Measurements from ENCODE around the gene SNX33.
"Not testable (repeated sequence)": the region's sequence is repeated elsewhere in the genome, so short reads cannot be mapped to it uniquely, and the experiment has no call there.

The SNX33 gene

DNA sequence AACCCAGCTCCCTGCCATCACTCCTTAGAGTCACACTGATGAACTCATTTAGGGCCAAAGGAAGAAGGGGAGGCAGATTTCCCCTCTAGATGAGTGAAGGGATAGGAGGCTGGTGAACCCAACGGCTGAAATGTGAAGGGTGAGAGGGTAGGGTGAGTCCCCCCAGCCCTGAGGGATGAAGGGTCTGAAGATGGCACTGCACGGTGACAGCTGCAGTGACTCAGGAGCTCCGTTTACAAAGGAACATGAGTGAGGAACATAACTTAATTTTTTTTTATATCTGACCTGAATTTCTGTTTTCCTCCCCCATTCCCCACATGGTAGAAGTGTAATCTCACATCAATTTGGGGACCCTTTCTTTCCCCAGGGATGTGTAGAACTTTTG is 14.0 kb downstream of the SNX33 start:
- no peak for DNase-seq (ENCODE audit: low read depth)

DNA sequence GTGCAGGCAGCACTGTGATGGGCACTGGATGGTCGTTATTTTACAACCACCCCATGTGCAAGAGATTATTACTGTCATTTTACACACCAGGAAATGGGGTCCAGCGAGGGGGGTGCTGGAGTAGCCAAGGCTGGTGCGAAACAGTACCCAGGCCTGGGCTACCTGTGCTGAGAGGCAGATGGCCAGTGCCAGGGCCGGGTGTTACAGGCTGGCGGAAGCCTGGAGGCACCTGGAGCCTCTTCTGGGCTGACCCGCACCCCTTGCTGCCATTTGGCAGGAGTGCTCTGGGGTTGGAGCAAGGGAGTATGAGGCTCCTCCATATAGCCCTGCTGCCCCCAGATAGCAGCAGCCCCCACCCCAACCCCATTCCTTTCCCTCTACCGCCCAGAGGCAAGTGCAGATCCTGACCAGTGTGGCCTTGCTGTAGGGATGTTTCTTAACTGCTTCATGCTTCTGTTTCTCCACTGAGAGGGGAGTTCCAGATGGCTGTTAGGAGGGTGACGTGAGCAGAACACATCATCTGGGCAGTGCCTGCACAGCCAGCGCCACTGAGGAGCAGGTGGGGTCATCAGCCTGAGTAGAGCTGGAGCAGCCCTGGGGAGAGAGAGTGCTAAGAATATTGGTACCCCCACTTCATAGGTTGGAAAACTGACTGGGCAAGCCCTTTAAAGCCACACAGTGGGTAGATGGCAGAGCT is 15.3 kb downstream of the SNX33 start:
- DNase-seq (ENCODE audit: low read depth), result no peak

DNA sequence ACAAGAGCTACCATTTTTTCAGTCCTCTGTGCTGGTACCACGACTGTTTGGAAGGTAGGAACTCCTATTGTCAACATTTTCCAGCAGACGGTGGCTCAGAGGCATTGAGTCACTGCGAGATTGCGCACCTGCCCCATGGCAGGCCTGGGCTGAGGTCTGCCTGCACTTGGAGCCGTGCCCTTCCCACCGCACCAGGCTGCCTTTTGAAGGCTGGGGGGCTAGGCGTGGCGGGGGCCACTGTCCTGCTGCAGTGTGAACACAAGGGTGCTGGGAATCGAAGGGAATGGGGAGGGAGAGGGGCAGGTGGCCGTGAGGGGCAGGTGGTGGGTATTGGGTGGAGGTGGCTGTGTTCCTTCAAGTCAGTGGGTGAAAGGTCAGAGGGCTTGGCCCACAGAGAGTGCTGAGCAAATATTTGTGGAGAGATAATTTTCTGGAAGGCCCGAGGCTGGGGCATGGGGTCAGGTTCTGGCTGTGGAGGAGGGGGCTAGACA is 16.3 kb downstream of the SNX33 start:
- DNase-seq (ENCODE audit: low read depth), result no peak

DNA sequence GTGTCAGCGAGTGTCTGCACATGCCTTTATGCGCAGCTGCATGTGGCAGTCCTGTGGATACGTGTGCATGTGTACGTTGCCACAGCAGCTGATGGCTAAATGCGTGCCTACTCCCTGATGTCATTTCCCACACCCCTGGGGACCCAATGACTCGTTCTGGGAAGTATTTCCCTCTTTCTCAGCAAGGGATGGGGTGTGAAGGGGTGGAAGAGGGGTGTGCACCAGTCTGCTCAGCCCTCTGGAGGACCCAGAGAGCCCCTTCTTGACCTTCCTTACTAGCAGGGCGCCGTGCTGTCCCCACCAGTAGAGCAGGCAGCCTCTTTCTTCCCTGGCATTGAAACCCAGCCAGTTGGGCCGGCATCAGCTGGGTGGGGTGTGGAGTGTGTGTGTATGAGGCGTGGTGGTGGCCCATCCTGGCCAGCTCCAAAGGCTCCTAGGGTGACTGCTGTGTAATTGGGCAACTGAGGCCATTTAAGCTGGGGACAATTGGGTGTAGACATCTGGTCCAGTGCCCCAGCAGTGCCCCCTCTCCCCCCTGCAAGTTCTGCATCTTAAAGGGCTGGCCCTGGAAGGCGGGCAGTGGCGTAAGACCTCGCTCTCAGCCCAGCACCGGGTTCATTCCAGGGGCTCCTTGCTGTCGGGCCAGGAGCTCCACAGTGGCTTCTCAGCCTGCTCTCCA is 19.2 kb downstream of the SNX33 start:
- peak; percentile 99 for DNase-seq (ENCODE audit: low read depth)

DNA sequence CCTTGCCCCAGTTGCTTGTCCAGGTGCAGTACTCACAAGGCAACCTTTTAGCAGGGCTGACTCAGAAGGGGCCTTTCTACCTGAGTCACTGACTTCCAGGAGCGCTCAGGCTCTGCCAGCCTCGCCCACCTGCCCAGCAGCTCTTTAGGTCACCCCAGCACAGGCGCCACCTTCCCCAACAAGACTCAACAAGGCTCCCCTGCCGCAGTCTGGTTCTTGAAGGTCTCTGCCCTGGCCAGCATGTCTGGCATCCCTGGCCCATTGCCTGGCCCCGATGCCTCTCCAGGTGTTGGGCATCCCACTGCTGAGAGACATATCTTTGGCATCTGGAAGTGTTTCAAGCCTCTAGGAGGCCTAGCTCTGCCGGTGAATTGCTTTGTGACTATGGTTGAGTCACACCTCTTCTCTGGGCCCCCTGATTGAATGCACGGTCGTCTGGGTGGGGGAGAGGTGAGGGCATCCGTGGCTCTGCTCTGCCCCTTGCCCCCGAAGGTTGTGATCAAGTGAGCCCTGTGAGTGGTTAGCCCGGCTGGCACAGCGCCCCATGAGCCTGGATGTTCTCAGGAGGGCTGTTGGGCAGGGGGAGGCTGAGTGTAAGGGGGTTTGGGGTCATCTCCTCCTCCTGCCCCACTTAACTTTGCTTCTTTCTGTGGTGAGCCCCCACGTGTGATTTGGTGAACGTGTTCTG is 21.6 kb downstream of the SNX33 start:
- DNase-seq (ENCODE audit: low read depth), result no peak

DNA sequence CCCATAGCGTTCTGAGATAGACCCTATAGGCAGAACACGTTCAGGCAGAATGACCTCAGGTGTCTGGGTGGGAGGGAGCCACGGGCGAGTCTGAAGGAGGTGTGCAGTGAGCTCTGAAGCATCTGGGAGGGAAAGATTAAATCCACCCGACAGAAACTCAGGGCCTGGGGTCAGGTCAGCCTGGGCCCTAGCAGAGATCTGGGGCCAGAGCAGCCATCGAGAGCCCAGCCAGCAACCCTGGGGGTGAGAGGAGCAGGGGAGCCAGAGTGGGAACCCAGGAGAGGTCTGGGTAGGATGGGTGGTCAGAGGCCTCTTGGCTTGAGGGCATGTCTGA is 22.1 kb downstream of the SNX33 start:
- no peak for DNase-seq (ENCODE audit: low read depth)

DNA sequence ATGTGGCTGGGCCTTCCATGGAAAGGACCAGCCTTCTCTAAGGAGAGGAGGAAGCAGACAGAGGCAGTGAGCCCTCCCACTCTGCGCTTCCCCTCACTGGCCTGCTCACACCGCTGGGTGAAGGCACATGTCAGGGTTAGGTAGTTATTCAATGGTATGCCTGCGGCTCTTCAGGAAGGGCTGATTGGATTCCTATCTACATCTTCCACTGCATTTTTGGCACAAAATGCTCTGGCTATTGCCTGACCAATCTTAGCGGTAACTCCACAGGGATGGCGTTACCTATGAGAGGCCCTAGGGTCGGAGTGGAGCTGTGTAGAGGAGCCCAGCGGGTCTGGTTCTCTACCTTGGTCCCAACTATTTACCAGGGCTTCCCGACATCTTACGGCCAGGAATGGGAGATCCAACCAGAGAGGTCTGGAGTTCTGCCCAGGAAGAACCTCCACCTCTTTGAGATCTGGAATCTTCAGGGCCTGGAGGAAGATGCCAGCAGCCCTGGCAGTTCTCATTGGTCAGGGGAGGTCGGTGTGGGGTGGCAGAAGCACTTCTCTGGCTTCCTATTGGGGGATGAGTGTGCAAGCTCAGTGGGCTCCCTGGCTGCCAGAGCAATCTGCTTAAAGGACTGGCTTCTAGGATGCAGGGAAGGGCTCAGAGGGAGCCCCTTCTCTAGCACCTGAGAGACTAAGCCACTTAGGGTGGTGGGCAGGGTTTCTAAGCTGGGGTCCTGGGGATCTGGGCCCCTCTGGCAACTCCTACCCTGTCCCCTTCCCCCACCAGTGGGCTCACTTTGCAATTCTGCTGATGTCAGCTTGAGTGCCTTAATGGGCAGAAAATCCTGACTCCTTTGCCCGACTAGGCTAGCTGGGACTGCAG is 24.3 kb downstream of the SNX33 start:
- no peak for DNase-seq (ENCODE audit: low read depth)

DNA sequence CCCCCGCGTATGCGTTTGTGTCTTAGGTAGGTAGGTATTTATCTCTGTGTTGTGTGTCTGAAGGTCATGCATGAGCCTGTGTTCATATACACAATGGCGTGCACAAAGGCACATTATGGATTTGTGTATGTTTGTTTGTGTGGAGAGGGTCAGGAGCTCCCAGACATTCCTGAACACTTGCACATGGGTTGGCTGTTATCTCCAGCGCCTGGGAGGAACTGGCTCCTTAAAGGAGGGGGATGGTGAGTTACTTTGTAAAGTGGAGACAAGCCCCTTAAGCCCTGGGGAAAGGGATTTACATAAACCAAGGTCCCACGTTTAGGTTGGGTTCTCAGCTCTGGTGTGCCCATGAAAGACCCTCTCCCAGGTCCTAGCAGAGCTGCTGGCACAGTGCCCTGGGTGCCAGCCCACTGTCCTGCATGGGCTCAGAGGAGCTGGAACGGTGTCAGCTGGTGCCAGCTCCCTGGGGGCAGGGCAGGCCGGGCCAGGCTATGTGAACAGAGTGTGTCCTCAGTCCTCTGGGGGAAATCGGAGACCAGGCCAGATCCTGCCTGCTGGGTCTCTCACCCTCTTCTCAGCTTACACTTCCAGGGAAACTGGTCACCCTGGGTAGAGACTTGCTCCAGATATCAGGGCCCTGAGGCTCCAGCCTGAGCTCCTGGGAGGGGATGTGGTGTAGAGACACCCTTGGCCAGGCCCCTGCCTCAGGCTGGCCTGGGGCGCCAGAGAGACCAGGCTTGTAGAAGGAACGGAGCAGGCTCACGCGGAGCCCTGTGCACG is 25.1 kb downstream of the SNX33 start:
- no peak for DNase-seq (ENCODE audit: low read depth)

DNA sequence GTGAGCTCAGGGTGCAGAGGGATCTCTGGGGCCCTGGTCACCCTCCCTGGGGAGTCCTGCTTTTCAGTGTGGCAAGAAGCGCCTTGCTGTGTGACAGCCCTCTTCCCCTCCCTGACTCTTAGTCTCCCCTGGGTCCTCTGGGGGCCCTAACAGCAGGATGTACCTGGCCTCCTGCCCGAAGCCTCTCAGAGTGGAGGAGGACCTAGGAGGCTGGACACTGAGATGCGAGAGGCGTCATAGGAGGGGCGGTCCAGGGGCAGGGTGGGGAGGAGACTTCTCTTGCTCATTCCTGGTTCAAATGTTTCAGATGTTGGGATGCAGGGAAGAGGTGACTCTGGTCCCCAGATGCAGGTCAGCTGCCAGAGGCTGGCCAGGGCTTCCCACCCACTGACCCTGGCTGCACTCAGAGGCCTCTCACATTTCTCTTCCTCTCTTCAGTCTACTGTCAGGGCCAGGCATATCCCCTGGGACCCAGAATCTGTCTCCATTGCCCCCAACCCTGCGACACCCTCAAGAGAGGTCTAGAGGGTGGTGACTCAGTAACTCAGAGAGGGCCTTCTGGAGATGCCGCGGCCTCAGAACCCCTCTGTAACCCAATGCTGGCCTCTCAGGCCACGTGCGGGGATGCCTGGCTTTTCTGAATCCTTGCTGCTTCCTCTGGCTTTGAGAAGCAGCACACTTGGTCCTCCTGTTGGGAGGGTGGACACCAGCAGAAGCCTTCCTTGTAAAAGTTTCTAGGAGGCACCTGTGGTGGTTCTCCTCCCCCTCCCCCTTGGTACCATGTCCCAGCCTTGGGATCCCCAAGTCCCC is 25.9 kb downstream of the SNX33 start:
- DNase-seq (ENCODE audit: low read depth), result peak; percentile 77

DNA sequence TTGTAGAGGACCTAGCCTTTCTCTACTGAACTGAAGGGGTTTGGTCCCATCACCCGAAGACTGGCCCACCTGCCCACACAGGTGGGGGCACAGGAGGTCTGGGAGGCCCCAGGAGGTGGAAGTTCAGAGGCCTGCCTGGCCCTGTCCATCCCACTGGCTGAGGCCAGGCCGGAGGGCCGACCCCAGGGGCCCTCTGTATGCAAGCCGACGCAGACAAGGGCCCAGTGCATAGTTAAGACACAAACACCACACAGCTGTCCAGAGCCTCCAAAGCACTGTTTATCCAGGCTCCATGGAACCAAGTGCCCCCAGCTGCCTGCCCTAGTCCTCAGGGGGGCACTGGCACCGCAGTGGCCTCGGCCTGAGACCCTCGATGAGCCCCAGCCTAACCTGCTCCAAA is 26.7 kb downstream of the SNX33 start:
- DNase-seq (ENCODE audit: low read depth), result no peak

DNA sequence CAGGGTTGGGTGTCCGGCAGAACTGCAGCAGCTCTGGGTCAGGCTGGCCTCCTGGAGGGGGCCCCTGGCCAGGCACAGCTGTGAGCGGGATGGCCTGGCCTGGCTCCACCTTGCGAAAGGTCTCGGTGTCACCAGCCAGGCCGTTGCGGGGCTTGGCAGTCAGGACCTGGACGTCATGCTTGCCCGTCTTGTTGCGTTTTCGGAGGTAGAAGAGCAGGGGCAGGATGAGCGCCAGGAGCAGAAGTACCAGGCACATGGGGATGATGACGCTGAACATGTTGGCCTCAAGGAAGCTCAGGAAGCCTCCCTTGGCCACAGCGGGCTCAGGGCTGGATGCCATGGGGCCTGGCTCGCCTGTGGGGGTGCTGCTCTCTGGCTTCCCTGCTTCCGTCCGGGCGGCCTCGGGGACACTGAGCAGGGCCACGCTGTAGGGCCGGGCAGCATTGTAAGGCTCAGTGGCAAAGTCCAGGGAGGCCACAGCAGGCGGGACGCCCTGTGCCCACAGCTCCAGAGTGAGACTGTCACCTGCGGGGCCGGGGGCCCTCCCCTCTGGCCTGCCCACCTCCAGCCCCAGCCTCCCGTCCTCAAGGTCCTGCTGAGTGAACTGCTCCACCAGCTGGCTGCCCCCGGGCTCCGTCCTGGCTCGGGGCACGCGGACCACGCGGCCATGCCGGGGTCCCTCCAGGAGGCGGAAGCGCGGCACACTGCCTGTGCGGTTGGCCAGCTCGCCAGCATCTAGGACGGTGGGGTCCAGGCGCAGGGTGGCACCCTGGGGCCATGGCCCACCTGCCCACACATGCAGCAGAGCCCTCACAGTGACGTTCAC is 28.1 kb downstream of the SNX33 start:
- DNase-seq (ENCODE audit: low read depth), result no peak

DNA sequence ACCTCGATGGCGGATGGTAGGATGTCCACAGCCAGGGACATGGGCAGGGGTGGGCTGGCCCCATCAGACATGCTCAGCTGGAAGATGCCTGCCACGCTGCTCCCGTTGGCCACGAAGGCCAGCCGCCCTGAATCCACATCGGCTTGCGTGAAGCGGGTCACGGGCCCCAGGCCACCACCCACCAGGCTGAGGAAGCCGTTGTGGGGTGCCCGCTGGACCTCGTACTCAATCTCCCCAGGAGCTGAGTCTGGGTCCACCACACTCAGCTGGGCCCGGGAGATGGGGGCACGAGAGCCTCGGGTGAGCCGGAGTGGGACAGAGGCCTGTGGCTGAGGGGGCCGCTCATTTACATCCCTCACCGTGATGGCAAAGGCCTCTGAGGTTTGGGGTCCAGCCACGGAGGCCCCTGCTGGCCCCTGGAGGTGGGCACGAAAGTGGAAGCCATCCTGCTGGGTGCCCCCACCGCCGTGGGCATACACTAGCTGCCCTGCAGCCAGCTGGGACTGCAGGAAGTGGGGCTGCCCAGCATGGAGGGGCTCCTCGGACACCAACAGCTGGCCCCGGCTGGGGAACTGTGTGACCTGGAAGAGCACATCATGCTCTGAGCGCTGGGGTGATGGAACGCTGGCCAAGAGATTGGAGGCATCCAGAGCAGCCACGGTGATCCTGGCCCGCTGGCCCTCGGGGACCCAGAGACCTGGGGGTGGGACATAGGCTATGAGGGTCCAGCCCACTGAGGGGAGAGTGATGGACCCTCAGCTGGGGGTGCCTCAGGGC is 29.2 kb downstream of the SNX33 start:
- no peak for DNase-seq (ENCODE audit: low read depth)

DNA sequence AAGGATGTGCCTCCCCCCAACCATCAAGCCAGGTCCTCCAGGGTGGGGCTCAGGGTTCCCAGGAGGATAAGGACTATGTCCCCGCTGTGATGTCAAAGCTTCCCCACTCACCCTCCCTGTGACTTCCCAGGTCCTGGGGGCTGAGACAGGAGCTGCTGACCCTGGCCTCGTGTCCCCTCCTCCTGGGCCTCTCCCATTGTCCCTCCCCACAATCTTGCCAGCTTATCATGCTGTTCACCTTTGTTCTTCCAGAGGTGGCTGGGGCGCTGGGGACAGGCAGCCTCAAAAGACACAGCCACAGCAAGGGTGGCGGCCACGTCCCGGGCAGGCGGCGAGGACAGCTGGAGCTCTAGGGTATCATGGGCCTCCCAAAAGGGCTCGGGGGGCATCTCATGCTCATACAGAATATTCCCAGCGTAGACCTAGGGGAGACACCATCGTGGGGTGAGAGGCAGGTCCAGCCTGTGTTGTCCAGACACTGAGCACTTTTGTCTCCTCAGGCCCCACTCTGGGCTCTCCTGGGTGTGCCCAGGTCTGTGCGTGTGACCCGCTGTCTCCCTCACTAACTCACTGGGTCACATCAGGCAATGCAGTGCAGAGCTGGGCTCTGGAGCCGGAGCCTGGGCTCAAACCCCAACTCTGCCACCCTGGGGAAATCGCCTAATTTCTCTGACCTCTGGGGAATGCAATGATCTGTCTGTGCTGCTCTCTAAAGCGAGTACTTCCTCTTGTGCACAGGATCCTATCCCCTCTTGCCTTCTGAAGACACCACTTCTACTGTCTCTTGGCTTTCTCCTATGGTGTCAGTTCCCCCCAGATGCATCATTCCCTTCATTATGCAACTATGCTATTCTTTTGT is 30.0 kb downstream of the SNX33 start:
- no peak for DNase-seq (ENCODE audit: low read depth)

DNA sequence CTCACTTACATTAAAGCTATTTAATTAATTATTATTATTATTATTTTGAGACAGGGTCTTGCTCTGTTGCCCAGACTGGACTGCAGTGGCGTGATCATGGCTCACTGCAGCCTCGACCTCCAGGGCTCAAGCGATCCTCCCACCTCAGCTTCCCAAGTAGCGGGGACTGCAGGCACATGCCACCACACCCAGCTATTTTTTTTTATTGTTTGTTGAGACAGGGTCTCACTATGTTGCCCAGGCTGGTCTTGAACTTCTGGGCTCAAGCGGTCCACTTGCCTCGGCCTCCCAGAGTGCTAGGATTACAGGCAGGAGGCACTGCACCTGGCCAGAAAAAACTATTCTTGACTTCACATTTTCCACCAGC is 30.6 kb downstream of the SNX33 start:
- not testable (repeated sequence) for DNase-seq (ENCODE audit: low read depth)

DNA sequence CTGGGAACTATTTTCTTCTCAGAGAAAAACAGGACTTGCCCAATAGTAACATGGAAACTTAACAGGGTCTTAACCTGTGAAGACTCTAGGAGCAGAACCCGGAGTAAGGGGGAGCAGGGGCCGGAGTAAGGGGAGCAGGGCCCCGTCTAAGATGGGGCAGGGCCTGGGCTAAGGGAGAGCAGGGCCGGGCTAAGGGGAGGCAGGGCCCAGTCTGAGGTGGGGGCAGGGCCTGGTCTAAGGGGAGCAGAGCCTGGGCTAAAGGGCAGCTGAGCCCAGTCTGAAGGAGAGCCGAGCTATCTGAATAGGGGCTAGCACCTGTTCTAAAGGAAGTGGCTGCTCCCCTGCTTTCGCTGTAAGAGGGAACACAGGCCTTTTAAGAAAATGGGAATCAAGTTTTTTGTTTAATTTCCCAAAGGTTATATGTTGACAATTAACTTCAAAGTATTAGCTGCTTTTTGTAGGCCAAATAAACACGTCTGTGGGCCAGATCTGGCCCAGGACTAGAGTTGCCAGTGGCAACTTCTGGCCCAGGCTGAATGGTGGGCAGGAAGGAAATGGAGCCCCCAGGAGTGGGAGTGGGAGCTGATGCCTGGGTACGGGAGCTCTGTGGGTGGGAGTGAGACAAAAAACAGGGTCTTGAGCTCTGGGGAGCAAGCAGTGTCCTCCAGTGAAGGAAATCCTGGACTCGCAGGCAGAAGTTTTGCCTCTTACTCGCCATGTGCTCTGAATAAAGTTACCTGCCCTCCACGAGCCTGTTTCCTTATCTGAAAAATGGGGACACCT is 32.5 kb downstream of the SNX33 start:
- DNase-seq (ENCODE audit: low read depth), result no peak

DNA sequence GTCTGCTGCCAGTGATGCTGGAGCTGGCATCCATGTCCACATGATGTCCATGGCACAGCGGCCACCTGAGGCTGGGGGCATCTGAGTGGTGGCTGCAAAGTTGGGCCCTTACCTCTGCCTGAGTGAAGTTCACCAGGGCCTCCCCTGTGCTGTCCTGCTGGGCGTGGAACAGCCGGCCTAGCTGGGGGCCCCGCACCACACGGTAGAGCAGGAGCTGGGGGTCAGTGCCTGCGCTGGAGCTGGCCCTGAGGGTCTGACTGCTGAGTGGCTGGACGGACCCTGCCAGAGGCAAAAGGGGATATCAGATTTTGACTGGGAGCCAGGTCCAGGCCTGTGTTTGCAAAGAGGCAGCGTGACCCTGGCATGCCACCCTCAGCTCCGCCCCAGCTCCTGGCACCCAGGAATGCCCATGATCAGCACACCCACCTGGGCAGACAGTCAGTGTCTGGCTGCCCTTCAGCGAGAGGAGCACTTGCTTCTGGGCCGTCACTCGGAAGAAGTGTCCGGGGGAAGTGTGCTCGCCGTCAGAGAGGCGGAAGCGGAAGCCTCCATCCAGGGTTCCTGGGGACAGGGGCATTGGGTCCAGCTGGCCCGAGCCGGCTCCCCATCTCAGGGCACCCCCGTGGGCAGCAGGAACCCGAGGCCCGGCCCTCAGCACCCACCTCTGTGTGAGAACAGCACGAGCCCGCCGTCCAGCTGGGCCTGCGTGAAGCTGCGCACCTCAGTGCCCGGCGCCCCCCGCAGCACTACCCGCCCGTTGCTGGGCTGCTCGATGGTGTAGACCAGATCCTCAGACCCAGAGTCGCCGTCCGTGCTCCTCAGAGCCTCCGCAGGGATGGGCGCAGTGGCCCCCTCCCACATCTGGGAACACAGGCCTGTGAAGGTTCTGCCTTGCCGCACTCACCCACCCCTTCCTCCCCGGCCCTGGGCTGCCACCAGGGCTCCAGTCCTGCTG is 34.7 kb downstream of the SNX33 start:
- no peak for DNase-seq (ENCODE audit: low read depth)

Data from GM04504 (cell line).